GM12878 (cell line): ENCODE measurements around the gene CGREF1. TPM values are rescaled to one million over a fixed set of nuclear protein-coding genes. Genes with fewer than 3 reads are reported as not detected.

Experiments used
- ATF2 ChIP-seq: IDR thresholded peaks from 2 replicates; pipeline ENCODE4 v1.6.1; 2012; ENCODE audit warnings: low read length, inconsistent platforms
- BCLAF1 ChIP-seq: fragments of 450-650 bp; IDR thresholded peaks from 2 replicates; pipeline ENCODE4 v1.6.1; 2017; ENCODE audit warnings: antibody characterized with exemption, mild to moderate bottlenecking, moderate library complexity
- E2F8 ChIP-seq: fragments of 450-650 bp; IDR thresholded peaks from 2 replicates; pipeline ENCODE4 v1.6.1; 2018; ENCODE audit warnings: mild to moderate bottlenecking, low read depth, moderate library complexity; ENCODE audit not compliant: partially characterized antibody
- EGR1 ChIP-seq, 2 experiments: IDR thresholded peaks; 1 replicate in 1 of 2; 2 replicates in 1 of 2; pipeline ENCODE4 v1.6.1; 2011 to 2012; ENCODE audit warnings: low read depth in 2 of 2, low read length in 2 of 2, borderline replicate concordance in 1 of 2, mild to moderate bottlenecking in 1 of 2, moderate library complexity in 1 of 2
- FOXK2 ChIP-seq: fragments of 450-650 bp; IDR thresholded peaks from 2 replicates; pipeline ENCODE4 v1.6.1; 2017; ENCODE audit warnings: mild to moderate bottlenecking, moderate library complexity
- JUND ChIP-seq: IDR thresholded peaks from 2 replicates; pipeline ENCODE4 v1.6.1; 2012; ENCODE audit warnings: low read depth, mild to moderate bottlenecking, low read length, improper control_type of control experiment, moderate library complexity
- KAT2A ChIP-seq: conservative IDR thresholded peaks from 2 replicates; pipeline ENCODE4 v1.6.1; 2011; ENCODE audit warnings: low read depth, low read length; ENCODE audit not compliant: control insufficient read depth
- MXI1 ChIP-seq: fragments of 150-350 bp; IDR thresholded peaks from 2 replicates; pipeline ENCODE4 v1.6.1; 2011; ENCODE audit warnings: low read depth, mild to moderate bottlenecking, inconsistent platforms, low read length, improper control_type of control experiment
- MYB ChIP-seq: fragments of 150-350 bp; IDR thresholded peaks from 2 replicates; pipeline ENCODE4 v1.6.1; 2014; ENCODE audit warnings: mild to moderate bottlenecking, low read depth, low read length, borderline replicate concordance
- NR2F1 ChIP-seq: fragments of 450-650 bp; conservative IDR thresholded peaks from 2 replicates; pipeline ENCODE4 v1.6.1; 2017; ENCODE audit warnings: mild to moderate bottlenecking
- PAX8 ChIP-seq: fragments of 450-650 bp; IDR thresholded peaks from 2 replicates; pipeline ENCODE4 v1.6.1; 2017; ENCODE audit warnings: mild to moderate bottlenecking, moderate library complexity
- POLR2AphosphoS5 ChIP-seq: IDR thresholded peaks from 2 replicates; pipeline ENCODE4 v1.6.1; 2011; ENCODE audit warnings: mild to moderate bottlenecking, low read length, inconsistent platforms
- SIX5 ChIP-seq: IDR thresholded peaks from 2 replicates; pipeline ENCODE4 v1.6.1; 2011; ENCODE audit warnings: mild to moderate bottlenecking, low read depth, low read length, moderate library complexity; ENCODE audit not compliant: severe bottlenecking
- SRF ChIP-seq, 2 experiments: IDR thresholded peaks; 2 replicates each; pipeline ENCODE4 v1.6.1; 2011; ENCODE audit warnings: low read depth in 2 of 2, low read length in 2 of 2, mild to moderate bottlenecking in 1 of 2, moderate library complexity in 1 of 2
- YY1 ChIP-seq: IDR thresholded peaks from 2 replicates; pipeline ENCODE4 v1.6.1; 2011; ENCODE audit warnings: low read depth, mild to moderate bottlenecking, low read length
- ZNF207 ChIP-seq: fragments of 450-650 bp; IDR thresholded peaks from 2 replicates; pipeline ENCODE4 v1.6.1; 2014; ENCODE audit warnings: antibody characterized with exemption, mild to moderate bottlenecking, borderline replicate concordance
- ZNF687 ChIP-seq: fragments of 450-650 bp; IDR thresholded peaks from 2 replicates; pipeline ENCODE4 v1.6.1; 2017; ENCODE audit warnings: mild to moderate bottlenecking, moderate library complexity
- ZSCAN29 ChIP-seq: fragments of 450-650 bp; IDR thresholded peaks from 2 replicates; pipeline ENCODE4 v1.6.1; 2017; ENCODE audit warnings: mild to moderate bottlenecking, moderate library complexity
- polyA plus RNA-seq, 11 experiments: library from polyadenylated mRNA; depleted of rRNA in 4 of 11; unstranded in 6 of 11; stranded (reverse) in 5 of 11; fragments of >200 nt; fragmentation: Nextera tagmentation in 4 of 11; fragmentation: Illumina TruSeq in 1 of 11; extraction: Ambion mirVana in 4 of 11; extraction: Trizol in 1 of 11; gene quantifications; 1 replicate in 1 of 11; 2 replicates in 10 of 11; pipeline versions ENCODE4 v1.2.1 to v1.2.3, GENCODE V29; 2011 to 2016; ENCODE audit warnings: inconsistent platforms in 2 of 11, missing spikeins in 2 of 11, low read depth in 1 of 11
- total RNA-seq, 4 experiments: library from RNA; depleted of rRNA in 3 of 4; stranded (reverse); fragments of >200 nt in 3 of 4; fragmentation: Illumina TruSeq in 1 of 4; extraction: Trizol in 1 of 4; gene quantifications; 2 replicates each; pipeline versions ENCODE4 v1.2.1 to v1.2.3, GENCODE V29; 2013 to 2021

The CGREF1 gene
- total and polyA plus RNA-seq, 10 of the 15 experiments (the other 5 are each of a cell fraction or from before 2014, with no cell fraction given): 0.06 to 0.21 TPM; not detected in 8

GRCh38 chr2:27086090-27086723 lies 32.7 kb downstream of the CGREF1 start (continued):
- TF ChIP-seq ZNF687 (no peak; the same call in 1 of the 2 replicates), EGR1 (IDR thresholded peaks at IDR 0.05; ENCODE audit: borderline replicate concordance in 1 of 2, low read depth in 2 of 2, low read length in 2 of 2) (peak in 1 of 2 experiments; percentile 58; a peak in 1 of 3 replicates), ZNF207 (0 out of 2 replicates have a peak, but pooled peaks have one; percentile 53), NR2F1 (no peak), PAX8 (no peak), BCLAF1 (no peak), KAT2A (no peak), ZSCAN29 (peak; percentile 54; the same call in 1 of the 2 replicates), ATF2 (no peak), SIX5 (no peak), MYB (no peak), FOXK2 (no peak), JUND (no peak), E2F8 (peak; percentile 66), SRF (IDR thresholded peaks at IDR 0.05; ENCODE audit: low read depth in 2 of 2, low read length in 2 of 2) (0 out of 4 replicates have a peak, but pooled peaks of 1 of the 2 experiments have one; percentile 23), POLR2AphosphoS5 (peak; percentile 46; the same call in 1 of the 2 replicates), YY1 (peak; percentile 78), MXI1 (peak; percentile 83)
